PC-3 (cell line): ENCODE measurements around the gene ADSS1. TPM values are rescaled to one million over a fixed set of nuclear protein-coding genes. Genes with fewer than 3 reads are reported as not detected.
A peak's percentile ranks its signal among the peaks of the same experiment; 100 is the strongest.

ENCODE experiments used
- ATAC-seq: fragments of 200-7000 bp; cut with Tn5 transposase; 2 replicates; pipeline ENCODE4 v1.9.1; 2020; ENCODE audit warnings: mild to moderate bottlenecking, moderate library complexity
- BruUV-seq: library from RNA; stranded (reverse); fragments of 400-500 nt; replicated peaks from 2 replicates; lab custom pipeline; 2021; lab: Mats Ljungman, UMichigan
- CTCF ChIA-PET: fragments of 300-600 bp; sonication (Branson Sonifier 250); formaldehyde crosslinking; loops from one replicate; lab custom pipeline; 2022; ENCODE audit warnings: antibody characterized with exemption; lab: Charles Lee
- POLR2A ChIA-PET: fragments of 300-600 bp; sonication (Branson Sonifier 250); formaldehyde crosslinking; loops from one replicate; lab custom pipeline; 2022; ENCODE audit warnings: antibody characterized with exemption; ENCODE audit not compliant: unreplicated experiment; lab: Charles Lee
- DNase-seq: peaks from one replicate; pipeline ENCODE4 v3.0.0-alpha.2; 2015
- H2AFZ ChIP-seq: fragments of 300-600 bp; sonication (generic); 2 replicates; pipeline ENCODE4 v1.6.0; 2016; ENCODE audit warnings: antibody characterized with exemption, low read length
- H3F3A ChIP-seq: fragments of 300-600 bp; sonication (generic); one replicate; pipeline ENCODE4 v1.6.0; 2017; ENCODE audit warnings: antibody characterized with exemption, low read length, control low read depth, mild to moderate bottlenecking; ENCODE audit not compliant: unreplicated experiment
- H3K27ac ChIP-seq: fragments of 300-600 bp; sonication (generic); 2 replicates; pipeline ENCODE4 v1.5.1; 2016; ENCODE audit warnings: mild to moderate bottlenecking, low read length
- H3K27me3 ChIP-seq: fragments of 300-600 bp; sonication (generic); 2 replicates; pipeline ENCODE4 v1.6.1; 2016; ENCODE audit warnings: low read length, mixed read lengths
- H3K36me3 ChIP-seq: fragments of 300-600 bp; sonication (generic); 2 replicates; pipeline ENCODE4 v1.6.1; 2016; ENCODE audit warnings: low read depth, mixed run types, low read length, mixed read lengths
- H3K4me1 ChIP-seq: fragments of 300-600 bp; sonication (generic); 2 replicates; pipeline ENCODE4 v1.5.1; 2016; ENCODE audit warnings: low read length; ENCODE audit not compliant: insufficient read depth
- H3K4me2 ChIP-seq: fragments of 300-600 bp; sonication (generic); 2 replicates; pipeline ENCODE4 v1.6.0; 2016; ENCODE audit warnings: low read length
- H3K4me3 ChIP-seq: fragments of 300-600 bp; sonication (generic); 2 replicates; pipeline ENCODE4 v1.5.1; 2016; ENCODE audit warnings: mild to moderate bottlenecking, low read length, mixed read lengths
- H3K79me2 ChIP-seq: fragments of 300-600 bp; sonication (generic); 2 replicates; pipeline ENCODE4 v1.6.1; 2017; ENCODE audit warnings: low read length, mixed read lengths
- H3K9ac ChIP-seq: fragments of 300-600 bp; sonication (generic); 2 replicates; pipeline ENCODE4 v1.6.0; 2016; ENCODE audit warnings: mild to moderate bottlenecking, low read length
- H3K9me2 ChIP-seq: fragments of 300-600 bp; sonication (generic); replicated peaks from 2 replicates; pipeline ENCODE4 v1.6.1; 2016; ENCODE audit warnings: mixed run types, low read length, mixed read lengths
- H3K9me3 ChIP-seq: fragments of 300-600 bp; sonication (generic); 2 replicates; pipeline ENCODE4 v1.6.1; 2016; ENCODE audit warnings: low read length, mixed read lengths
- H4K20me1 ChIP-seq: fragments of 300-600 bp; sonication (generic); 2 replicates; pipeline ENCODE4 v1.6.1; 2016; ENCODE audit warnings: low read length, mixed read lengths
- EZH2 ChIP-seq: fragments of 300-600 bp; sonication (generic); IDR thresholded peaks from one replicate; pipeline ENCODE4 v1.6.1; 2017; ENCODE audit warnings: antibody characterized with exemption, mild to moderate bottlenecking, low read length; ENCODE audit not compliant: unreplicated experiment
- EZH2phosphoT487 ChIP-seq: fragments of 300-600 bp; sonication (generic); IDR thresholded peaks from 2 replicates; pipeline ENCODE4 v1.6.1; 2018; ENCODE audit warnings: mild to moderate bottlenecking, antibody characterized with exemption, low read length, borderline replicate concordance
- intact Hi-C: fragments of 100-400 bp; cut with micrococcal nuclease; formaldehyde crosslinking; loops from 2 replicates; pipeline ENCODE4 v1.9.0; 2023
- total RNA-seq: library from RNA; depleted of rRNA; stranded (reverse); fragments of >200 nt; gene quantifications from 2 replicates; pipeline ENCODE4 v1.2.3, GENCODE V29; 2014
- TF ChIP-seq, protein P1 (sequence below): fragments of 300-600 bp; sonication (generic); conservative IDR thresholded peaks from 2 replicates; pipeline ENCODE4 v1.5.1; 2017; ENCODE audit warnings: antibody characterized with exemption, low read depth, mild to moderate bottlenecking, low read length

ADSS1 gene
- total RNA-seq, 1 experiment from 2014 or later, result 7.9 TPM

DNA sequence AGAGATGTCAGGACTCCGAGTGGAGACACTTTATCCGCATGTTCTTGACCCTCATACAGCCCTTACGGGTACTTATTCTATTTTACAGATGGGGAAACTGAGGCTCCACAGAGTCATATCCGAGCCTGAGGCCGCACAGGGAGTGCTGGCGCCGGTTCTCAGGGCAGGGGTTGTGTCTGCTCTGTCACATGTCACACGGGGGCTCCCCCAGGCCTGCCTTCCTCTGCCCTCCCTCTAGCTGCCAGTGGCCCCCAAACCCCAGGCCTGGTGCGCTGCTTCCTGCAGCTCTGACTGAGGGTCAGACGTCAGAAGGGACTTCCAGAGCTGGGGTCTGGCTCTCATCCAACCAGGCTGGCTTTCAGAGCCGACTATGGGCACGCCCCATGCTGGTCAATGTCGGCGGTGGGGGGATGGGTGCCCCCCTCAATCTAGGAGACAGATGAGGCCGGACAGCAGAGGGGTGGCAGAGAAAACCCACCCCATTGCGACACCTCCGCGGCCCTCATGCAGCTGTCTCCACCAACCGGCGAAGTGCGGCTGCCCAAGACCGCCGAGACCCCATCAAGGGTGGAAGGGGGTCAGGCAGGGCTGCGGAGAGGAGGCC lies 35.4 kb upstream of the ADSS1 start:
- Histone ChIP-seq H4K20me1 (peaks cover 35% of the 10 kb centered on the region), H3K4me3 (peak overlapping the region; percentile 76), H3K9ac (peak overlapping the region; percentile 52), H3K4me1 (peaks cover 50% of the 10 kb centered on the region), H3K79me2 (peaks cover 42% of the 10 kb centered on the region), H3K36me3 (peaks cover 7% of the 10 kb centered on the region; the same call in 1 of the 2 replicates), H3K9me3 (no peaks in the 10 kb centered on the region), H3F3A (no peaks in the 10 kb centered on the region), H3K9me2 (no peaks in the 10 kb centered on the region), H3K4me2 (peak overlapping the region; percentile 91), H2AFZ (peak overlapping the region; percentile 80; the same call in 1 of the 2 replicates), H3K27ac (peak overlapping the region; percentile 80), H3K27me3 (no peaks in the 10 kb centered on the region)
- CTCF ChIA-PET, result interaction anchor here (0.6 kb wide), 1 partner anchor 570 kb away, joined by 3 read pairs; no protein-coding TSS in a partner anchor
- peak; percentile 56 for DNase-seq
- TF ChIP-seq, protein P1, sequence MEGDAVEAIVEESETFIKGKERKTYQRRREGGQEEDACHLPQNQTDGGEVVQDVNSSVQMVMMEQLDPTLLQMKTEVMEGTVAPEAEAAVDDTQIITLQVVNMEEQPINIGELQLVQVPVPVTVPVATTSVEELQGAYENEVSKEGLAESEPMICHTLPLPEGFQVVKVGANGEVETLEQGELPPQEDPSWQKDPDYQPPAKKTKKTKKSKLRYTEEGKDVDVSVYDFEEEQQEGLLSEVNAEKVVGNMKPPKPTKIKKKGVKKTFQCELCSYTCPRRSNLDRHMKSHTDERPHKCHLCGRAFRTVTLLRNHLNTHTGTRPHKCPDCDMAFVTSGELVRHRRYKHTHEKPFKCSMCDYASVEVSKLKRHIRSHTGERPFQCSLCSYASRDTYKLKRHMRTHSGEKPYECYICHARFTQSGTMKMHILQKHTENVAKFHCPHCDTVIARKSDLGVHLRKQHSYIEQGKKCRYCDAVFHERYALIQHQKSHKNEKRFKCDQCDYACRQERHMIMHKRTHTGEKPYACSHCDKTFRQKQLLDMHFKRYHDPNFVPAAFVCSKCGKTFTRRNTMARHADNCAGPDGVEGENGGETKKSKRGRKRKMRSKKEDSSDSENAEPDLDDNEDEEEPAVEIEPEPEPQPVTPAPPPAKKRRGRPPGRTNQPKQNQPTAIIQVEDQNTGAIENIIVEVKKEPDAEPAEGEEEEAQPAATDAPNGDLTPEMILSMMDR, result no peak
- TF ChIP-seq EZH2, result no peak
- no peak for TF ChIP-seq EZH2phosphoT487
- peak; percentile 11 for ATAC-seq
- TSS peak; percentile 95 for BruUV-seq
- intact Hi-C loops, result loop anchor here (1.0 to 2.0 kb wide), 2 partner anchors 7 to 38 kb away; no protein-coding TSS in a partner anchor
- POLR2A ChIA-PET, result interaction anchor here (0.5 to 0.6 kb wide), 2 partner anchors 11 to 18 kb away, joined by 3 to 4 read pairs; no protein-coding TSS in a partner anchor

DNA sequence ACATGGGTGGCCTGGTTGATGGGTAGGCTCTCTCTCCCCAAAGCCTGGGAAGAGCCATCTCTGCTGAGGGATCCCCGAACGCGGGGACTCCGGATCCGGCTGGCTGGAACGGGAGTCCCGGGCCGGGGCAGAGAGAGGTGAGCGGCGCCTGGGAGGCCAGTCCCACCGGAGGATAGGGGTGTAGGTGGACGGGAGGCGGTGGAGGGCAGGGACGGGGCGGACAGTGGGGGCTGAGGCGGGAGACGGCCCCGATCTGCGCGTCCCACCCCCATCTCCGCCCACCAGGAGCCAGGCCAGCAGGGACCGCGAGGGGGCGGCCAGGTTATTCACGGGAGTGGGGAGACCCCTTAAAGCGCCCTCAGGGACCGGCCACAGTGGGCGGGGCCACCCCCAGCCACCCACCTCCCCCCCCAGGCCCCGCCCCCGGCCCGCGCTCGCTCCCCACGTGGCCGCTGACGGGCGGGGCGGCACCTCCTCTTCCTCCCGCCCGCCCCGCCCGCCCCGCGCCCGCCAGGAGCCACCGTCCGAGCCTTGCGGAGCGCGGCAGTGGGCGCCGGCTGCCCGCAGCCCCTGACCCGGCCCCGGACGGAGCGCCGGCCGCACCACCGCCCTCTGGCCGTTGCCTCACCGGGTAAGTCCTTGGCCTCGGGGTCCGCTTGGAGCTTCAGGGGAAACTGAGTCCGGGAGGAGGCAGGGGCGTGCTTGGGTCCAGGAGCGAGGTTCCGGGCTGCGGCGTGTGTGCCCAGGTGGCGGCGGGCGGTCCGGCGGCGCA lies 34.7 kb upstream of the ADSS1 start, which contains the start of gene INF2:
INF2 (plus strand) TSS at position 510 of the 772 bp plus-strand sequence. CDS start 11,748 bp downstream, outside the sequence.
- Histone ChIP-seq H3K9me3 (no peaks in the 10 kb centered on the region), H3K4me3 (peak within 1 kb of the TSS; percentile 96), H3K27ac (peak within 1 kb of the TSS; percentile 80), H3K4me2 (peak within 1 kb of the TSS; percentile 99), H4K20me1 (peaks cover 42% of the 10 kb centered on the region), H3F3A (no peaks in the 10 kb centered on the region), H3K9ac (peak within 1 kb of the TSS; percentile 89), H2AFZ (peak within 1 kb of the TSS; percentile 80), H3K9me2 (no peaks in the 10 kb centered on the region), H3K36me3 (peaks cover 7% of the 10 kb centered on the region; the same call in 1 of the 2 replicates), H3K27me3 (no peaks in the 10 kb centered on the region), H3K79me2 (peaks cover 49% of the 10 kb centered on the region), H3K4me1 (peaks cover 57% of the 10 kb centered on the region)
- DNase-seq (peak; percentile 74), ATAC-seq (peak; percentile 45)
- TF ChIP-seq EZH2phosphoT487 (no peak), EZH2 (no peak)
- TF ChIP-seq, protein P1, result no peak
- CTCF ChIA-PET, result interaction anchor here (0.6 kb wide), 1 partner anchor 570 kb away, joined by 3 read pairs; no protein-coding TSS in a partner anchor
- intact Hi-C loops, result loop anchor here (1.0 to 2.0 kb wide), 2 partner anchors 8 to 38 kb away; no protein-coding TSS in a partner anchor
- POLR2A ChIA-PET, result no interaction called here
- no TSS peak for BruUV-seq
